ENCODE data around the gene FXYD4.

DNA sequence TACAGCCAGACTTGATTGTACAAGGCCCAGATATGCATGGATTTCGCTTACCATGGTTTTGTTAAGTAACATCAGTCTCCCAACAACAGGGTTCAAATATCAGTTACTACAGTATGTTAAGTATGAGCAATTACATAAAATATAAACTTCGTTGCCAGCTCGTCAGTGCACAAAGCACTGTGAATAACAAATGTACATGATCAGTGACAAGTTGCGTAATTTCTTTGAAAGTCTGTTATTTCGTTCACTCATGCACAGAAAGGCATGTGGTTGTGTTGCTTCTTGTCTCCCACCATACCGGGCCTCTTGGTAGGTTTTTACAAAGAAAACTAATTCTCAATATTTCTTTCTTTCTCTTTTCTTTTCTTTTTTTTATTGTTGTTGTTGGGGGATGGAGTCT lies 53.0 kb downstream of the FXYD4 start:
- TF ChIP-seq, protein P1, sequence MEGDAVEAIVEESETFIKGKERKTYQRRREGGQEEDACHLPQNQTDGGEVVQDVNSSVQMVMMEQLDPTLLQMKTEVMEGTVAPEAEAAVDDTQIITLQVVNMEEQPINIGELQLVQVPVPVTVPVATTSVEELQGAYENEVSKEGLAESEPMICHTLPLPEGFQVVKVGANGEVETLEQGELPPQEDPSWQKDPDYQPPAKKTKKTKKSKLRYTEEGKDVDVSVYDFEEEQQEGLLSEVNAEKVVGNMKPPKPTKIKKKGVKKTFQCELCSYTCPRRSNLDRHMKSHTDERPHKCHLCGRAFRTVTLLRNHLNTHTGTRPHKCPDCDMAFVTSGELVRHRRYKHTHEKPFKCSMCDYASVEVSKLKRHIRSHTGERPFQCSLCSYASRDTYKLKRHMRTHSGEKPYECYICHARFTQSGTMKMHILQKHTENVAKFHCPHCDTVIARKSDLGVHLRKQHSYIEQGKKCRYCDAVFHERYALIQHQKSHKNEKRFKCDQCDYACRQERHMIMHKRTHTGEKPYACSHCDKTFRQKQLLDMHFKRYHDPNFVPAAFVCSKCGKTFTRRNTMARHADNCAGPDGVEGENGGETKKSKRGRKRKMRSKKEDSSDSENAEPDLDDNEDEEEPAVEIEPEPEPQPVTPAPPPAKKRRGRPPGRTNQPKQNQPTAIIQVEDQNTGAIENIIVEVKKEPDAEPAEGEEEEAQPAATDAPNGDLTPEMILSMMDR (IDR thresholded peaks at IDR 0.05) = no peak
- TF ChIP-seq POLR2A (IDR thresholded peaks at IDR 0.05) = no peak
